WTC11 (cell line): Measurements from ENCODE around the gene CNN2. TPM values are rescaled to one million over a fixed set of nuclear protein-coding genes. Genes with fewer than 3 reads are reported as not detected.
A peak's percentile ranks its signal among the peaks of the same experiment; 100 is the strongest.

ENCODE experiments used
- ATAC-seq: fragments of 200-7000 bp; cut with Tn5 transposase; 2 replicates; pipeline ENCODE4 v1.10.0; 2021; ENCODE audit warnings: mild to moderate bottlenecking, moderate library complexity
- CTCF ChIA-PET: fragments of 300-600 bp; sonication (Branson Sonifier 250); formaldehyde crosslinking; loops from one replicate; lab custom pipeline; 2021; ENCODE audit warnings: antibody characterized with exemption; lab: Charles Lee
- POLR2A ChIA-PET: fragments of 350-600 bp; sonication (Branson Sonifier 250); formaldehyde crosslinking; loops from one replicate; lab custom pipeline; 2021; ENCODE audit warnings: antibody characterized with exemption; lab: Charles Lee
- DNase-seq: peaks from one replicate; pipeline ENCODE4 v3.0.0; 2021; ENCODE audit warnings: low spot score
- H3K27ac Mint-ChIP-seq: 2 replicates; pipeline ENCODE4 v1.8.0; 2021; ENCODE audit warnings: mixed read lengths
- H3K27me3 Mint-ChIP-seq: 2 replicates; pipeline ENCODE4 v1.8.0; 2021; ENCODE audit warnings: low read depth, mild to moderate bottlenecking, moderate library complexity, mixed read lengths
- H3K36me3 Mint-ChIP-seq: 2 replicates; pipeline ENCODE4 v1.8.0; 2021; ENCODE audit warnings: mixed read lengths
- H3K4me1 Mint-ChIP-seq: 2 replicates; pipeline ENCODE4 v1.8.0; 2022; ENCODE audit warnings: mixed read lengths
- H3K4me3 Mint-ChIP-seq: 2 replicates; pipeline ENCODE4 v1.8.0; 2021; ENCODE audit warnings: mild to moderate bottlenecking, moderate library complexity, mixed read lengths
- H3K9me3 Mint-ChIP-seq: 2 replicates; pipeline ENCODE4 v1.8.0; 2021; ENCODE audit warnings: mixed read lengths
- ATF3 ChIP-seq: sonication (generic); formaldehyde crosslinking; conservative IDR thresholded peaks from 2 replicates; pipeline ENCODE4 v1.8.1; 2022; ENCODE audit warnings: mild to moderate bottlenecking, missing genetic modification reagents
- CREB1 ChIP-seq: sonication (generic); formaldehyde crosslinking; IDR thresholded peaks from 2 replicates; pipeline ENCODE4 v1.8.0; 2023; ENCODE audit warnings: mild to moderate bottlenecking, missing genetic modification reagents
- E2F1 ChIP-seq: sonication (generic); formaldehyde crosslinking; IDR thresholded peaks from 2 replicates; pipeline ENCODE4 v1.8.0; 2022; ENCODE audit warnings: mild to moderate bottlenecking, missing genetic modification reagents
- ELF4 ChIP-seq: sonication (generic); formaldehyde crosslinking; IDR thresholded peaks from 2 replicates; pipeline ENCODE4 v1.8.1; 2022; ENCODE audit warnings: low read depth, mild to moderate bottlenecking, moderate library complexity, missing genetic modification reagents
- ERG ChIP-seq: fragments of 250-450 bp; sonication (Bioruptor Pico); IDR thresholded peaks from 2 replicates; pipeline ENCODE4 v1.8.0; 2021; ENCODE audit warnings: mild to moderate bottlenecking
- FOXP4 ChIP-seq: sonication (generic); formaldehyde crosslinking; IDR thresholded peaks from 2 replicates; pipeline ENCODE4 v1.8.0; 2022; ENCODE audit warnings: mild to moderate bottlenecking, missing genetic modification reagents
- KAT7 ChIP-seq: sonication (generic); formaldehyde crosslinking; IDR thresholded peaks from 2 replicates; pipeline ENCODE4 v1.8.1; 2023; ENCODE audit warnings: missing genetic modification reagents, mild to moderate bottlenecking, borderline replicate concordance
- NFATC4 ChIP-seq: fragments of 250-450 bp; sonication (Bioruptor Pico); IDR thresholded peaks from 2 replicates; pipeline ENCODE4 v1.9.0; 2021; ENCODE audit warnings: mild to moderate bottlenecking
- PRRX2 ChIP-seq: fragments of 250-450 bp; sonication (Bioruptor Pico); IDR thresholded peaks from 2 replicates; pipeline ENCODE4 v1.8.0; 2021; ENCODE audit warnings: mild to moderate bottlenecking
- SMAD3 ChIP-seq: sonication (generic); formaldehyde crosslinking; IDR thresholded peaks from 2 replicates; pipeline ENCODE4 v1.8.0; 2022; ENCODE audit warnings: missing genetic modification reagents, mild to moderate bottlenecking, borderline replicate concordance
- TEAD4 ChIP-seq: sonication (generic); formaldehyde crosslinking; IDR thresholded peaks from 2 replicates; pipeline ENCODE4 v1.8.0; 2022; ENCODE audit warnings: mild to moderate bottlenecking, missing genetic modification reagents
- ZNF121 ChIP-seq: sonication (generic); formaldehyde crosslinking; IDR thresholded peaks from 2 replicates; pipeline ENCODE4 v1.8.0; 2023; ENCODE audit warnings: missing genetic modification reagents
- ZNF232 ChIP-seq: sonication (generic); formaldehyde crosslinking; IDR thresholded peaks from 2 replicates; pipeline ENCODE4 v1.8.0; 2022; ENCODE audit warnings: mild to moderate bottlenecking, missing genetic modification reagents
- ZNF263 ChIP-seq: sonication (generic); formaldehyde crosslinking; IDR thresholded peaks from 2 replicates; pipeline ENCODE4 v1.8.1; 2022; ENCODE audit warnings: low read depth, mild to moderate bottlenecking, moderate library complexity, missing genetic modification reagents
- ZNF396 ChIP-seq: fragments of 250-450 bp; sonication (Bioruptor Pico); IDR thresholded peaks from 2 replicates; pipeline ENCODE4 v1.8.0; 2021; ENCODE audit warnings: mild to moderate bottlenecking, moderate library complexity, borderline replicate concordance
- total RNA-seq: library from RNA; stranded (reverse); gene quantifications from 3 replicates; pipeline ENCODE4 v1.2.3, GENCODE V29; 2021
- TF ChIP-seq, protein P1 (sequence below): sonication (generic); formaldehyde crosslinking; IDR thresholded peaks from 2 replicates; pipeline ENCODE4 v1.8.1; 2023; ENCODE audit warnings: mild to moderate bottlenecking, missing genetic modification reagents

CNN2 gene
- total RNA-seq, 1 experiment from 2014 or later, result 390 TPM

- ATAC-seq, result no peak
- H3K4me3 Mint-ChIP-seq, result no peak overlapping the region
- no peaks in the 10 kb centered on the region for H3K27me3 Mint-ChIP-seq
- H3K9me3 Mint-ChIP-seq, result no peaks in the 10 kb centered on the region
- CTCF ChIA-PET, result interaction anchor here (2.5 kb wide), 1 partner anchor 23 kb away, joined by 7 read pairs; no protein-coding TSS in a partner anchor
- H3K27ac Mint-ChIP-seq, result peak overlapping the region; percentile 79
- TF ChIP-seq ATF3 (CRISPR knock-in tag), result no peak
- peaks cover 17% of the 10 kb centered on the region for H3K36me3 Mint-ChIP-seq
- no peak for DNase-seq
- H3K4me1 Mint-ChIP-seq, result no peaks in the 10 kb centered on the region
- POLR2A ChIA-PET, result no interaction called here
Observed at GRCh38 chr19:1087813-1088415, 61.5 kb downstream of the CNN2 start.

DNA sequence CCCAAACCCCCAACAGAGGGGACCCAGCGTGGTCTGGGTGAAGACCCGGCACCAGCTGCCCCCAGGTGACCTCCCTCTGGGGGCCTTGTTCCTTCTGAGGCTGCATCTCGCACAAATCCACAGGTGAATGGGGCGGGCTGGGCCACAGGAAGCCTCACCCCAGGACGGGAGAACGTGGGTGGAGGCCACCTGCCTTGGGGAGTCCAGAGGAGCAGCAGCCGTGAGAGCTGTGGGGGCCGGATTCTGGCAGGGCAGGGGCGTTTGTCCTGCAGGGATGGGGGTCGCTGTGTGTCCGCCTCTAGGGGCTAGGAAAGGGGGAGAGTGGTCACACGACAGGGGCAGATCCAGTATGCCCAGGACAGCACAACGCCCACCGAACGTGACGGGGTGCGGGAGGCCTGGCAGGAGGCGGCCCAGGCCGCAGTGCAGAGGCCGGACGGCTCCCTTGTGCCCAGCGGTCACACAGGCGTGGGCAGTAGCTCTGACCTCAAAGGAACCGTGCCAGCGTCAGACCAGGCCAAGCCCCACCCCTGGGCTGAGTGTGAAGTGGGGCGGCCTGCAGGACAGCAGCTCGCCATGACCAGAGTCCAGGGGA is 62.1 kb downstream of the CNN2 start:
- TF ChIP-seq PRRX2 (CRISPR knock-in tag), result no peak
- TF ChIP-seq KAT7 (CRISPR knock-in tag), result no peak
- TF ChIP-seq, protein P1, sequence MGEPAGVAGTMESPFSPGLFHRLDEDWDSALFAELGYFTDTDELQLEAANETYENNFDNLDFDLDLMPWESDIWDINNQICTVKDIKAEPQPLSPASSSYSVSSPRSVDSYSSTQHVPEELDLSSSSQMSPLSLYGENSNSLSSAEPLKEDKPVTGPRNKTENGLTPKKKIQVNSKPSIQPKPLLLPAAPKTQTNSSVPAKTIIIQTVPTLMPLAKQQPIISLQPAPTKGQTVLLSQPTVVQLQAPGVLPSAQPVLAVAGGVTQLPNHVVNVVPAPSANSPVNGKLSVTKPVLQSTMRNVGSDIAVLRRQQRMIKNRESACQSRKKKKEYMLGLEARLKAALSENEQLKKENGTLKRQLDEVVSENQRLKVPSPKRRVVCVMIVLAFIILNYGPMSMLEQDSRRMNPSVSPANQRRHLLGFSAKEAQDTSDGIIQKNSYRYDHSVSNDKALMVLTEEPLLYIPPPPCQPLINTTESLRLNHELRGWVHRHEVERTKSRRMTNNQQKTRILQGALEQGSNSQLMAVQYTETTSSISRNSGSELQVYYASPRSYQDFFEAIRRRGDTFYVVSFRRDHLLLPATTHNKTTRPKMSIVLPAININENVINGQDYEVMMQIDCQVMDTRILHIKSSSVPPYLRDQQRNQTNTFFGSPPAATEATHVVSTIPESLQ, result no peak
- no peak for TF ChIP-seq ZNF121 (CRISPR knock-in tag)
- no peak for TF ChIP-seq TEAD4 (CRISPR knock-in tag)
- TF ChIP-seq SMAD3 (CRISPR knock-in tag), result no peak
- no peak for TF ChIP-seq NFATC4 (CRISPR knock-in tag)
- no peak for TF ChIP-seq ZNF396
- no peak for TF ChIP-seq E2F1
- TF ChIP-seq CREB1, result no peak
- TF ChIP-seq ZNF263 (CRISPR knock-in tag), result no peak
- no peak for TF ChIP-seq ERG (CRISPR knock-in tag)
- TF ChIP-seq ZNF232 (CRISPR knock-in tag), result no peak
- TF ChIP-seq ELF4 (CRISPR knock-in tag), result no peak
- no peak for TF ChIP-seq FOXP4
- H3K4me1 Mint-ChIP-seq, result no peaks in the 10 kb centered on the region
- ChIA-PET CTCF (interaction anchor here (2.5 kb wide), 1 partner anchor 23 kb away, joined by 7 read pairs; no protein-coding TSS in a partner anchor), POLR2A (interaction anchor here (0.6 kb wide), 1 partner anchor 47 kb away, joined by 3 read pairs; no protein-coding TSS in a partner anchor)
- H3K4me3 Mint-ChIP-seq, result no peak overlapping the region
- H3K36me3 Mint-ChIP-seq, result peaks cover 17% of the 10 kb centered on the region
- ATAC-seq (no peak), DNase-seq (no peak)
- no peaks in the 10 kb centered on the region for H3K27me3 Mint-ChIP-seq
- H3K9me3 Mint-ChIP-seq, result no peaks in the 10 kb centered on the region
- no peak overlapping the region for H3K27ac Mint-ChIP-seq

Other genes starting within 250 kb of the CNN2 start
- 663 to 692 TPM (median 680 TPM) in 3 replicates for gene PTBP1, start 229.2 kb upstream of the CNN2 start, total RNA-seq
- 60.6 to 86.8 TPM (median 83.9 TPM) in 3 replicates for gene PLPPR3, start 204.7 kb upstream of the CNN2 start, total RNA-seq
- gene AZU1, start 198.8 kb upstream of the CNN2 start, total RNA-seq, result 1.2 to 3.3 TPM (median 2.5 TPM) in 3 replicates
- 0.53 to 0.82 TPM (median 0.61 TPM) in 3 replicates for gene PRTN3, start 185.6 kb upstream of the CNN2 start, total RNA-seq
- not detected in 3 replicates for gene ELANE, start 174.3 kb upstream of the CNN2 start, total RNA-seq
- gene CFD, start 166.9 kb upstream of the CNN2 start, total RNA-seq, result 1.7 to 2.7 TPM (median 2.5 TPM) in 3 replicates
- 66.9 to 88.8 TPM (median 84.5 TPM) in 3 replicates for gene MED16, start 133.4 kb upstream of the CNN2 start, total RNA-seq
- gene RNU6-9, start 133.1 kb upstream of the CNN2 start, total RNA-seq, result not detected in 3 replicates
- 85.5 to 99.5 TPM (median 88.3 TPM) in 3 replicates for gene R3HDM4, start 113.4 kb upstream of the CNN2 start, total RNA-seq
- gene KISS1R, start 109.3 kb upstream of the CNN2 start, total RNA-seq, result 2.9 to 4.4 TPM (median 3.6 TPM) in 3 replicates
- gene ARID3A, start 100.6 kb upstream of the CNN2 start, total RNA-seq, result 102 to 116 TPM (median 113 TPM) in 3 replicates
- 140 to 147 TPM (median 146 TPM) in 3 replicates for gene WDR18, start 42.3 kb upstream of the CNN2 start, total RNA-seq
- gene GRIN3B, start 26.2 kb upstream of the CNN2 start, total RNA-seq, result 1.9 to 2.5 TPM (median 2.4 TPM) in 3 replicates
- 176 to 202 TPM (median 191 TPM) in 3 replicates for gene TMEM259, start 5.5 kb upstream of the CNN2 start, total RNA-seq
- not detected in 3 replicates for gene RNU6-2, start 5.1 kb upstream of the CNN2 start, total RNA-seq
- 40.3 to 45.0 TPM (median 41.3 TPM) in 3 replicates for gene ABCA7, start 13.5 kb downstream of the CNN2 start, total RNA-seq
- 40.9 to 46.4 TPM (median 44.1 TPM) in 3 replicates for gene ARHGAP45, start 40.6 kb downstream of the CNN2 start, total RNA-seq
- 275 to 291 TPM (median 287 TPM) in 3 replicates for gene POLR2E, start 68.8 kb downstream of the CNN2 start, total RNA-seq
- gene GPX4, start 77.4 kb downstream of the CNN2 start, total RNA-seq, result 363 to 377 TPM (median 368 TPM) in 3 replicates
- gene SBNO2, start 147.7 kb downstream of the CNN2 start, total RNA-seq, result 40.7 to 57.3 TPM (median 48.0 TPM) in 3 replicates
- 106 to 112 TPM (median 106 TPM) in 3 replicates for gene STK11, start 179.2 kb downstream of the CNN2 start, total RNA-seq
- 21.9 to 23.6 TPM (median 23.4 TPM) in 3 replicates for gene CBARP, start 211.4 kb downstream of the CNN2 start, total RNA-seq
- 262 to 277 TPM (median 270 TPM) in 3 replicates for gene ATP5F1D, start 215.1 kb downstream of the CNN2 start, total RNA-seq
- 189 to 190 TPM (median 189 TPM) in 3 replicates for gene MIDN, start 222.0 kb downstream of the CNN2 start, total RNA-seq
- gene CIRBP, start 242.7 kb downstream of the CNN2 start, total RNA-seq, result 256 to 298 TPM (median 256 TPM) in 3 replicates
- 59.4 to 65.9 TPM (median 65.7 TPM) in 3 replicates for gene FAM174C, start 248.9 kb downstream of the CNN2 start, total RNA-seq